PFSK-1 (cell line): ENCODE measurements around the gene METTL4.

Source experiments
- POLR2AphosphoS5 ChIP-seq: IDR thresholded peaks from 2 replicates; pipeline ENCODE4 v1.6.1; 2012; ENCODE audit warnings: low read depth, mild to moderate bottlenecking, control low read depth, low read length, moderate library complexity
- TAF1 ChIP-seq: IDR thresholded peaks from 2 replicates; pipeline ENCODE4 v1.6.1; 2012; ENCODE audit warnings: low read length, control low read depth, borderline replicate concordance; ENCODE audit not compliant: insufficient read depth

DNA sequence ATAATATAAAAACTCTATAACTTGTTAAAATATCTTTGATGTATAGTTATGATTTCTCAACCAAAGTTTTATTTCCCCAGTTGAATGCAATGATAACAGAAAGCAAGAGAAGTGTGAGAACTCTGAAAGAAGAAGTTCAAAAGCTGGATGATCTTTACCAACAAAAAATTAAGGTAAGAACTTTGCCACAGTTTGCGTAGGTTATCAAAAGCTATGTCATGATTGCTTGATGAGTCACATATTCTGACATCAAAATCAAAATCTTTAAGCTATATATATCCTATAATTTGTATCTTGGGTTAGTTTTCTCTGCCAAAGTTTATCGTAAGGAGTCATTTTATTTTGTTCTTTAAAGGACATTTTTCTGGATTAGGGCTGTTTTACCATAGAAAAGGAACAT, 35.0 kb upstream of the METTL4 start:
- TF ChIP-seq POLR2AphosphoS5 (no peak), TAF1 (no peak)
